HCT116 (cell line): ENCODE data around the gene MOCS1.
A peak's percentile ranks its signal among the peaks of the same experiment; 100 is the strongest.

Experiments used
- CBX3 ChIP-seq: IDR thresholded peaks from 2 replicates; pipeline ENCODE4 v1.6.1; 2012; ENCODE audit warnings: low read depth
- CEBPB ChIP-seq: IDR thresholded peaks from 2 replicates; pipeline ENCODE4 v1.6.1; 2012; ENCODE audit warnings: low read depth
- CTCF ChIP-seq, 3 experiments: fragments of 200-600 bp in 1 of 3; sonication (generic) in 1 of 3; IDR thresholded peaks in 2 of 3; conservative IDR thresholded peaks in 1 of 3; 2 replicates each; pipeline ENCODE4 v1.5.1; 2012 to 2017; ENCODE audit warnings: low read depth in 2 of 3, low read length in 2 of 3, antibody characterized with exemption in 1 of 3, borderline replicate concordance in 1 of 3, control low read depth in 1 of 3, mild to moderate bottlenecking in 1 of 3, mixed read lengths in 1 of 3, mixed run types in 1 of 3, moderate library complexity in 1 of 3; ENCODE audit not compliant: insufficient read depth in 1 of 3
- EGR1 ChIP-seq: IDR thresholded peaks from 2 replicates; pipeline ENCODE4 v1.6.1; 2012; ENCODE audit warnings: low read depth
- ELF1 ChIP-seq: IDR thresholded peaks from 2 replicates; pipeline ENCODE4 v1.6.1; 2012; ENCODE audit warnings: low read depth, borderline replicate concordance
- EZH2 ChIP-seq: fragments of 200-600 bp; sonication (generic); IDR thresholded peaks from 2 replicates; pipeline ENCODE4 v1.6.1; 2017; ENCODE audit warnings: antibody characterized with exemption, mixed run types
- EZH2phosphoT487 ChIP-seq: fragments of 200-600 bp; IDR thresholded peaks from 2 replicates; pipeline ENCODE4 v1.6.1; 2018; ENCODE audit warnings: antibody characterized with exemption, borderline replicate concordance
- JUND ChIP-seq: IDR thresholded peaks from 2 replicates; pipeline ENCODE4 v1.6.1; 2012
- MAX ChIP-seq: IDR thresholded peaks from 2 replicates; pipeline ENCODE4 v1.6.1; 2012
- POLR2A ChIP-seq: IDR thresholded peaks from 2 replicates; pipeline ENCODE4 v1.7.0; 2011; ENCODE audit warnings: borderline replicate concordance; ENCODE audit not compliant: insufficient read depth, insufficient read length; ENCODE audit errors: extremely low read depth
- SRF ChIP-seq: IDR thresholded peaks from 2 replicates; pipeline ENCODE4 v1.6.1; 2012; ENCODE audit warnings: low read depth
- TCF7L2 ChIP-seq: IDR thresholded peaks from 2 replicates; pipeline ENCODE4 v1.7.0; 2011; ENCODE audit warnings: borderline replicate concordance, inconsistent platforms; ENCODE audit not compliant: insufficient read depth, insufficient read length; ENCODE audit errors: extremely low read depth
- YY1 ChIP-seq: IDR thresholded peaks from 2 replicates; pipeline ENCODE4 v1.6.1; 2011; ENCODE audit warnings: low read length, low read depth, moderate library complexity, mild to moderate bottlenecking; ENCODE audit not compliant: insufficient replicate concordance; ENCODE audit errors: extremely low read depth

GRCh38 chr6:39927159-39927558 lies 7.1 kb downstream of the MOCS1 start:
- no peak for TF ChIP-seq POLR2A
- TF ChIP-seq EZH2: no peak
- no peak for TF ChIP-seq MAX
- no peak for TF ChIP-seq SRF
- TF ChIP-seq EGR1: no peak
- no peak for TF ChIP-seq CTCF (IDR thresholded peaks at IDR 0.05 in 2 of 3, conservative IDR thresholded peaks at IDR 0.05 in 1 of 3; ENCODE audit: borderline replicate concordance in 1 of 3, insufficient read depth in 1 of 3, low read depth in 2 of 3, low read length in 2 of 3)
- TF ChIP-seq TCF7L2: no peak
- no peak for TF ChIP-seq YY1
- TF ChIP-seq EZH2phosphoT487: no peak
- TF ChIP-seq ELF1: no peak
- TF ChIP-seq JUND: 0 out of 2 replicates have a peak, but pooled peaks have one; percentile 19
- TF ChIP-seq CBX3: no peak
- no peak for TF ChIP-seq CEBPB
